GM12874 (cell line): ENCODE measurements around the gene CDK2AP2.

Experiments
- CTCF ChIP-seq: IDR thresholded peaks from 2 replicates; pipeline ENCODE4 v1.5.1; 2011; ENCODE audit warnings: low read depth, mild to moderate bottlenecking, control low read depth, low read length, moderate library complexity; ENCODE audit not compliant: insufficient read depth

CDK2AP2 gene

GRCh38 chr11:67499808-67500483 is 8.0 kb downstream of the CDK2AP2 start:
- no peak for TF ChIP-seq CTCF

GRCh38 chr11:67498544-67498972 is 9.4 kb downstream of the CDK2AP2 start:
- no peak for TF ChIP-seq CTCF

GRCh38 chr11:67497656-67498291 is 10.2 kb downstream of the CDK2AP2 start:
- TF ChIP-seq CTCF, result no peak

GRCh38 chr11:67496113-67496512 is 11.8 kb downstream of the CDK2AP2 start:
- no peak for TF ChIP-seq CTCF

GRCh38 chr11:67495234-67496005 is 12.5 kb downstream of the CDK2AP2 start:
- TF ChIP-seq CTCF, result no peak

- TF ChIP-seq CTCF, result no peak
These were observed 13.4 kb downstream of the CDK2AP2 start for GRCh38 chr11:67494371-67495233.
